ENCODE results near the gene PARVB.

The PARVB gene

DNA sequence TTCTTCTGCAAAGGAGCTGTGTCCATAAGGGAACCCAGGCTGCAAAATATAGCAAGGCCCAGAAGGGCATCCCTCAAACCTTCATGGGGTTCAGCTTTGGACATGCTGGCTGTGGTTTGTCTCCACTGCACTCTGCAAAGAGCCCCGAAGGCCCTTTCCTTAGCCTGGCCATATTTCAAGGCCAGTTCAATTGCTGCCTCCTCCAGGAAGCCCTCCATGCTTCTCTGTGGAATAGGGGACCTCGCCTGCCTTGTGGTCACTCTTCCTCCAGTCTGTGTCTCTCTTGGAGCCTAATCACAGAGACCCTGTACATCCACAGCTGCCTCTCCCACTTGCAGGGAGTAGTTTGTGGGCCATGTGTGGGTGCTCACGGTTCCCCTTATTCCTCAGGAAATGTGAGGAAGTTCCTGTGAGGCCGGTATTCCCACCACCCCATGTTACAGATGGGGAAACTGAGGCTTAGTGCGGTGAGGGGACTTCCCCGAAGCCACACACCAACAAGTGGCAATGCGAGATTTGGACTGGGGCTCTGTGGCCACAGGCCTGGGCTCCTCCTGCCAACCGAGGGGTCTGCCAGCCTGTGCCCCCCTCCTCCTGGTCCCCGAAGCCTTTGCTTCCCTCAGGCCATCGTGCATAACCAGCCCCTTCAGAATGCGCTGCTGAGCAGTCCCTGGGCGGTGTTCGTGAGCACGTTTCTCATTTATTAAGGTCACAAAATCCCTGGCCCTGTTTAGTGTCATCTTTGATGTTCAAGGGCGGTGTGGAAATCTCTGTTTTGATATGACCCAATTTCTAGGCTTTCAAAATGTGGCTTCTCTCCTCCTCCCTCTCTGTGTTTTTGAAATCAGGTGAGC lies 65.8 kb downstream of the PARVB start:
- DNase-seq (ENCODE audit: low spot score) = no peak

DNA sequence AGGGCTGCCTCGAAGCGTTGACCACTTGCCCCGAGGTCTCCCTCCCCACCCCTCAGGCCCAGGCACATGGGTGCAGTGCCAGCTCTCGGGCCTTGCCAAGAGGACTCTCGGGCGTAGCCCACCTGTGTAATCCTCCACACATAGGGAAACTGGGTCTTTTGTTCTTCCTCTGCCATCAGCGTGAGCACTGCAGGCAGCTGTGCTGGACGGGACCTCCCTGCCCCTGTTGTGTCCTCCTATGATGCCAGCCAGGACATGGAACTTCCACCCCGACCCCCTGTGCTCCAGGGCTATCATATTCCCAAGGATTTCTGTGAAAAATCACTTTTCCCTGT lies 66.4 kb downstream of the PARVB start:
- no peak for DNase-seq (ENCODE audit: low spot score)

DNA sequence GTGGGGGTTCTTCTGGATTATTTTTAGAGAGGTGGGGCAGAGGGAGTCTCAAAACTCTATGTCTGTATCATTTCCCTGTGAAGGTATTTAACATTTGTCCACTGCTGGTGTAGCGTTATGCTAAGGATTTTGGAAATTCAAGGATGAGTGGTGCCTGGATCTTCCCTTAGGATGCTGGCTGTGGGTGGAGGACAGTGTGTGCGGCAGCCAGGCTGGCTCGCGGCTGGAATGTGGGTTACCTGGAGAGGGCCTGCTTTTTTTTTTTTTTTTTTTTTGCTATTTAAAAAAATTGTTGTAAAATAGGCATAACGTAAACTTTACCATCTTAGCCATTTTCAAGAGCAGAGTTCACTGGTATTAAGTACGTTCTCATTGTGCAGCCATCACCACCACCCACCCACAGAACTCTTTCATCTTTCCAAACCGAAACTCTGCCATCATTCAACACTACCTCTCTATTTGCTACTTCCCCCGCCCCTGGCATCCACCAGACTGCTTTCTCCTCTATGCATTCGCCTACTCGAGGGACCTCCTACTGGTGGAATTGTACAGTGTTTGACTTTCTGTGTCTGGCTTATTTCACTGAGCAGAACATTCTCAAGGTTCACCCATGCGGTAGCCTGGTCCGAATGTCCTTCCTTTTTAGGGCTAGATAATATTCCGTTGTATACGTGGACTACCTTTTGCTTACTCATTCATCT lies 67.1 kb downstream of the PARVB start:
- DNase-seq (ENCODE audit: low spot score) = peak; percentile 49

DNA sequence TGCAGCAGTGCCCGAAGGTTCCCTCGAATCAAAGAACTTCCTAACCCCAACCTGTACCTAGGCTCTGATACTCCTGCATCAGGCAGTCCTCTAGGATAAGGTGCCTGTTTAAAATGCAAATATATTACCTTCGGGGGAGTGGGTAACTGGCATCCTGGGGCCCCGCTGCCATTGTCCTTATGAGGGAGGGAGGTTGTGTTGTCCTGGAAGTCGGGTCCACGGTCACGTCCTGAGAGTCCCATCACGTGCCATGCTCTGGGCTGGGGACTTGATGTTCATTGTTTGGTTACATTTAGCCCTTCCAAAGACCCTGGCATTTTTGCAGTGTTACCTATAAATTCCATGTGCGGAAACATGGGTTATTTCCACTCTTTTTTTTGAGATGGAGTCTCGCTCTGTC lies 67.6 kb downstream of the PARVB start:
- no peak for DNase-seq (ENCODE audit: low spot score)

DNA sequence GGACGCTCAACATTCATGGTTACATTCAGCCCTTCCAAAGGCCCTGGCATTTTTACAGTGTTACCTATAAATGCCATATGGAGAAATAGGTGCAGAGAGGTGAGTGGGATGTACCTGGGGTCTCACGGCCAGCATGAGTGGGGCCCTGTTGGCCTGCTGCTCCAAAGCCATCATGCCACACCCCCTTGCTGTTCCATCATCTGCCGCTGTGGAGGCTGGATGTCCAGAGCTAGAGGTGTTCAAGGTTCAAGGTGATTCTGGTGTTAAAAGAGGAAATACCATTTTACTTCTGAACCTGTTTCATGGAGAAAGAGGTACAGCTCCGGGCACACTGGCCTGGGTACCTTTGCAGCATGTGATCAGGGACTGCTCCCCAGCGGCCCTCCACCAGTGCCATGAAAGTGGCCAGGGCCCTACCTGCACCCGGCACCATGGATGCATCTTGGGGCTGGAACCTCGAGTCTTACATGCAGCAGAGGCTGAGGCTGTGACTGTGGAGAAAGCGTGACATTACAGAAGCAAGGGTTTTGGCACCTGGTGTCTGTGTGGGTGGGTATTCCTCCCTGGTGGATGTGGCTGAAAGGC lies 68.6 kb downstream of the PARVB start:
- DNase-seq (ENCODE audit: low spot score) = no peak

DNA sequence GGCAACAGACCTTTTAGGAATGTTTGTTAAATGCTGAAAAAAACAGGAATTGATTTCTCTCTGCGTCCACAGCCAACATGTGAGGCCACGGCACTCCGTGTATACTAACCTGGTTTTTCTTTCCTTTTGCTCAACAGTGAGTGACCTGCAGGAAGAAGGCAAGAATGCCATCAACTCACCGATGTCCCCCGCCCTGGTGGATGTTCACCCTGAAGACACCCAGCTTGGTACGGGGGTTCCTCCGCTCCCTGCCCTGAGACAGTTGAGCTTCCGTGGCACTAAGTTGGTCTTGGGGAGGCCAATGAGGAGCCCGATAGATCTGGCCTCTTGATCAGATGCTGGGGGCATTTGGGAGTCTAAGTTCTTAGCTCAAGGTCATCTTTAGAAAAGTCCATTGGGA lies 69.7 kb downstream of the PARVB start:
- no peak for DNase-seq (ENCODE audit: low spot score)

DNA sequence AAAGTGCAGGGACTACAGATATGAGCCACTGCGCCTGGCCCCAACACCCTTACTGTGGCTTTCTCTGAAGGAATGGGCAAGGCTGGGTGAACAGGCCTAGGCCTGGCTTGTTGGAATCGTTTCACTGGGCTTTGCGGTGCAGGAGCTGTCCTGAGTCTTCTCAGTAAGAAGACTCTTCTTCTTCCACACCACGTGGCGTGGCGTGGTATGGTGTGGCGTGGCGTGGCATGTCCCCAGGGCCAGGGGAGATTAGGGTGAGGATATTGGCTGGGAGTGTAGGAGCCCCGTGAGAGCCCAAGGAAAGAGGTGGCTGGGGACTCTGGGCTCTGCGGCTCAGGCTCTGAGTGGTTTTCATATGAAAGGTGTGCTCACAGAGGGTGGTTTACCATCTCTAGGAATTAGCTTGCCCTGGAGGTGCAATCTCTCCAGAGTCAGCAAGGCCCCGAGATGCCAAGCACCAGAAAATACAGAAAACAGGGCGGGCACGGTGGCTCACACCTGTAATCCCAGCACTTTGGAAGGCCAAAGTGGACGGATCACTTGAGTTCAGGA lies 70.7 kb downstream of the PARVB start:
- DNase-seq (ENCODE audit: low spot score) = no peak

DNA sequence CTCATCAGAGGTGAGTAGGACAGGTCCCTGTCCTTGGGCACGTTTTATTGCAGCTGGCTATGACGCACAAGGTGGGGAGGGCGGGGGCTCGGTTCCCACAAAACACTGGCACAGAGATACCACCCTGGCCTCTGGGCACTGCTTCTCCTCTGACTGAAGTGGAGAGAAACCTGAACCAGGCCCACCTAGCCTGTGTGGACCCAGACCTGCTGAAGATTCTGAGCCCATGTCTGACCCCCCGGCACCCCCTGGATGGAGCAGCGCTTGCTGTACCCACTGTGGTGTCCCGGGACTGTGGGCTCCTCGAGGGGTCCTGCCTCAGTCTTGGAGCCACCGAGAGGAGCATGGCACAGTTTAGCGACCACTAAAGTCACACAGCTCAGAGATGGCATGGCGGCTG lies 72.6 kb downstream of the PARVB start:
- no peak for DNase-seq (ENCODE audit: low spot score)

DNA sequence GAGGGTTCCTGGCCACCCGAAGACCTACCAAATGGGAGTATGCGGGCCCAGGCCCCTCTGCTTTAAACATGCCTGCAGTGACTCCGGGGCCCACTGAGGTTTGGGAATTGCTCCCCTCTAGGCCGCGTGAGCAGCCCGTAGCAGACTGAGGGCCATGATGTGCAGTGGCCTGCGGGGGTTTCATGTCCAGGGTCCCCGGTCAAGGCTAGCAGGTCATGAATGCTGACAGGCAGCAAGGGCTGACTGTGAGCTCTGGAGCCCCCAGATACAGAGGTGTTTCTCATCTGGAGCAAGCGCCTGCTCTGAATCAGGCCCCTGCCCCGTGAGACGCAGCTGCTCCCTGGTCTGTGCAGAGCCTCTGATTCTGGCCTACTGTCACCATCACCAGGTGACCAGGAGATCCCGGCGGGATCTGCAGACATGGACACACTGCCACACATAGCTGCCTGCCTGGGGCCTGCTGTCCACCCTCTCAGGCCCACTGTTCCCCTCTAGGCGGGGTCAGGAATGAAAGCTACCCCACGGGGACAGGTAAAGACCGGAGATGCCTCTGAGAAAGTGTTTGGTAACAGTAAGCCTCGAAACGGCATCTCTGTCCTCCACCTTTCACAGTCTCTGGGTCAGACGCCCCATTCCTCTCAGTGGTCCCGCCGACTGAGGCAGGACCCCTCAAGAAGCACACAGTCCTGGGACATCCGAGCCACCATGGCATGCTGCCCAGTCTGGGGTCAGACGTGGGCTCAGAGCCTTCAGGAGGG lies 73.3 kb downstream of the PARVB start:
- no peak for DNase-seq (ENCODE audit: low spot score)

DNA sequence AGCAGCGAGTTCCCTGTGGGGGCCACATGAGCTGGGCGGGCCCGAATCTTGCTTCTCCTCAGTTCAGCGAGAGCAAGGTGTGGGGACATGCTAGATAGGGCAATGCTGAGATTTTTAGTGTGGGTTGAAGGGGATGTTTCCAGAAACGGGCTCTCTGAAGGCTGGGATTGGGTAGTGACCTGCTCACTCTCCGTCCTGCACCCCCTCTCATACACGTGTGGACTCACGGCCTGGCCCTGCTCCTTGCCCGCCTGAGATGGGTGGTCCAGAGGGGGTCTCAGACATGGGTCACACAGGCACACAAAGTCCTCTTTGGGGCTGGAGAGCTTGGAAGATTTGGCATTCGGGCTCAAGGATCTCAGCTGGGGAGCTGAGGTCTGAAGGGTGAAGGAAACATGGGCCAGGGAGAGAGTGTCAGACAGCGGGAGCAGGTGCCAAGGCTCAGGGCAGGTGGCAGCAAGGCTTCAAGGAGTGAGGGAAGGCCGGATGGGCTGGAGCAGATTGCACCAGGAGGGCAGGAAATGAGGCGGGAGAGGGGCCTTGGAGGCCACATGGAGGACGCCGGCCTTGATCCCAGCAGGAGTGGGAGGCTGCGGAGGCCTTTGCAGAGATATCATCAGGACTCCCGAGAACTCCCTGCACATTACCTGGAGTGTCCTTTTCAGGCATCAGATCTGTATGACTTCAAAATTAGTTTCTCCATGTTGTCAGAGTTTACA lies 74.1 kb downstream of the PARVB start:
- DNase-seq (ENCODE audit: low spot score) = no peak

DNA sequence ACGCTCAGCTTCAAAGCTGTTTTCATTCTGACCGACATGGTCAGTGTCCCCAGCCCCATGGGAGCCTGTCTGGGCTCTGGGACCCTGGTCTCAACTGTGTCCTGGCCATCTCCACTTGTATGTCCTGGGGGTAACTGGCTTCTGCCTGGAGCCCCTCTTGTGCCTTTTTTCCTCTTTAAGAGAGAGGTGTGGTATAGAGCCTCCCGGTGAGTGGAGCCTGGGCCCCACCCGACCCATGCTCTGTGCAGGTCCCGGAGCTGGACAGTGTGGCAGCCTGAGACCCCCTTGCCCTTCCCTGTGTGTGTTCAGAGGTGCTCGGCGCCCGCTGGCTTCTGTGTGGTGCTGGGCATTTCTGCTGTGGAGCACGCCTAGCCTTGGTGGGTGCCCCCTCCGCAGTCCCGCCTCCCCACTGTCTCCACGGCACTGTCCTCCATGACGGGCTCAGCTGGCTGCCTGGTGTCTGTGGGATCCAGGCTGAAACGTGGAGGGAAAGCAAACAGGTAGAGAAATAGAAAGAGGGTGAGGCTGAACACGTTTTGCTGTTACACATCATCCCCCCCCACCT lies 74.9 kb downstream of the PARVB start:
- DNase-seq (ENCODE audit: low spot score) = no peak

DNA sequence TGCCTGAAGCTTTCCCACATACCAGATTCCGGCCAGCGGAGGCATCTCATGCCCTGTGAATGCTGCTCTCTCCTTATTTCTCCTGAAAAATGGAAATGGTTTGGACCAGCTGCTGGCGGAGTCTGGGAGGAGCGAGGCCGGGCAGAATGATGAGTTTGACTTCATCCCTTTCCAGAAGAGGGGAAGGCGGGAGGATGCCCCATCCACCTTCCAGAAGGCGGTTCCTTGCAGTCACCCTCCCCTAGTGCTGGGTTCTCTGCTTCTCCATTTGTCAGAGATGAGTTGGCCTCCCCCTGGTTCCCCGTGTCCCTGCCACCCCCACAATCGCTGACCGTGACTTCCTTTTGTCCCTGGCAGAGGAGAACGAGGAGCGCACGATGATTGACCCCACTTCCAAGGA lies 75.6 kb downstream of the PARVB start:
- DNase-seq (ENCODE audit: low spot score) = no peak

DNA sequence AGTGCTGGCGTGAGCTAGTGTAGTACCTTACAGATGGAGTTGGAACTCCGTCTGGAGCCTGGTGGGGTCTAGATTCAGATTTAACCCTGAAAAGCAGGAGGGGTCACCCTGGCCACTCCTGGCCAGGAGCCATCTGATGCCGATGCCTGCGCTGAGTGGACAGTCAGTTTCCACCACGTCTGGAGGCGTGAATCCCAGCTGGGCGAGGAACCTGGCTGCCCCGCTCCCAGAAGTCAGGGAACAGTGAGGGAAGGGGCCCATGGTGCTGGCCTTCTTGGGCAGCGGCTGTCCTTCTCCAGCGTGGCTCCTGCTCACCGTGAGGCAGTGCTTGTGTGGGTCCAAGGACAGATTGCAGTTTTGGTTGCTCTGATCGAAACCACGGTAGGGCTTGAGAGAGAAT lies 76.3 kb downstream of the PARVB start:
- no peak for DNase-seq (ENCODE audit: low spot score)

DNA sequence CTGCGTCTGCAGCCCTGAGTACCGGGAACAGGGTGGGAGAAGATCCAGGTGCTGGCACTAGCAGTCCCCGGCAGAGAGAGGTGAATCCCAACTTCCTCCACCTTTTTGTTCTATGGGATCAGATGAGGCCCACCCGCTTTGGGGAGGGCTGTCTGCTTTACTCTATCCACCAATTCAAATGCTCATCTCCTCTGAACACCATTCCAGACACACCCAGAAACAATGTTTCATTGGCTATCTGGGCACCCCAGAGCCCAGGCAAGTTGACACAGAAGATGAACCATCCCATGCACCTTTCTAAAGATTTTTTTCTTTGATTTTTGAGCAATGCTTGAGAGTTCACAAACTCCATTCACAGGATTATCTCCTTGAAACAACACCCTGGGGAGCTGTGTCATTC lies 78.0 kb downstream of the PARVB start:
- DNase-seq (ENCODE audit: low spot score) = no peak

DNA sequence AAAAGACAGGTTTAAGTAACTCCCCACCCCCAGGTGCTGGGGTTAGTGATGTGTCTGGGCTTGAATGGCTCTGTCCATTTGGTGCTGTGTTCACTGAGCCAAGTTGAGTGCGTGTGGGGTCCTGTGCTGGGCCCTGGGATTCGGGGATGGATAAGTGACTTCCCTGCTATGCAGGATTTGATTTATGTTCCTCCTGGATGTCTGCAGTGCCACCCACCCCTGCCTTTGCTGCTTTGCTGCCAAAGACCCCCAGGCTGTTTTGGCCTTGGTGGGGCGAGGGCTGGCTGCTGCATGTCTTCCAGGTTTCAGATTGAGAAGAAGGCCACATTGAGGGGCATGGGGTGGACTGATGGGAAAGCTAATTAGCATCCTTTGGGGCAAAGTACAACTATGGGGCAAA lies 78.8 kb downstream of the PARVB start:
- DNase-seq (ENCODE audit: low spot score) = no peak

DNA sequence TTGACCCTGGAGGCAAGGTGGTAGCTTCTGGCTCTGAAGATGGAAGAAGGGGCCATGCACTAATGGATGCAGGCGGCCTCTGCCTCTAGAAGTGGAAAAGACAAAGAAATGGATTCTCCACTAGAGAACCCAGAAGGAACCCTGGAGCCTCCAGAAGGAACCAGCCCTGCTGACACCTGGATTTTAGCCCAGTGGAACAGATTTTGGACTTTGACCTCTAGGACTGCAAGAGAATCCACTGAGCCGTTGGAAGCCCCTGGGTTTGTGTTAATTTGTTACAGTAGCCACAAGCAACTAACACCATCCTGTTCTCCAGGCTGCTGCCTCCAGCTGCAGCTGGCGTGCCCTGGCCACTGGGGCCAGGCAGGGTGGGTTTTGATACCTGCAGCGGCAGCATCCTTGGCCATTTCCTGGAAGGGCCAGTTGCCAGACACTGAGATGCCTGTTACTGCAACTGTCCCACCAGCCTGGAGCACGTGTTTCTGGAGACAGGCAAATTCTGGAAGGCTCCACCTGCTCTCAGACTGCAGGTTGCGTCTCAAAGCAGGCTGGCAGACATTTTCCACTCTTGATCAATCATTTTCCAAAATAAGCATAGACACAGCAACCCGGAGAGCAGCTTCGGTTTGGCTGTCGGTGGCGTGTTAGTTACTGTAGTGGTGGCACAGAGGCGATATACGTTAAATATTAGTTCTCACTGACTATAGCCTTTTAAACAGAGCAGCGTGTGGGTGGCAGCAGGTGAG lies 79.8 kb downstream of the PARVB start:
- no peak for DNase-seq (ENCODE audit: low spot score)

DNA sequence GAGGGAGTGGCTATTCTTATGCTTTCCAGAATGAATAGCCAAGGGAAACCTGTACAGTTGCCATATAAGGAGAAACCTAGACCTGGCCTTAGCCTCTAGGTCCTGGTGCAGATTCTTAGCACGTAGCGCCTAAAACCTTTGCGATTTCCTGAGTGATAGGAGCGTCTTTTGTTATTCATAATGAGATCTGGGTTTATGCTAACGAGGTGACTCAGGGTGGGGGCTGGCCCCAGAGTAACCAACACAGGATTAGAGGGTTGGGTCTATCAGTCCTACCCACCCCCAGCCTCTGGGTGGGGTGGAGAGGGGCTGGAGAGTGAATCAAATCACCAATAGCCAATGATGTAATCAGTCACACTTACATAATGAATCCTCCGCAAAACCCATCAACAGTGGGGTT lies 83.2 kb downstream of the PARVB start:
- no peak for DNase-seq (ENCODE audit: low spot score)

DNA sequence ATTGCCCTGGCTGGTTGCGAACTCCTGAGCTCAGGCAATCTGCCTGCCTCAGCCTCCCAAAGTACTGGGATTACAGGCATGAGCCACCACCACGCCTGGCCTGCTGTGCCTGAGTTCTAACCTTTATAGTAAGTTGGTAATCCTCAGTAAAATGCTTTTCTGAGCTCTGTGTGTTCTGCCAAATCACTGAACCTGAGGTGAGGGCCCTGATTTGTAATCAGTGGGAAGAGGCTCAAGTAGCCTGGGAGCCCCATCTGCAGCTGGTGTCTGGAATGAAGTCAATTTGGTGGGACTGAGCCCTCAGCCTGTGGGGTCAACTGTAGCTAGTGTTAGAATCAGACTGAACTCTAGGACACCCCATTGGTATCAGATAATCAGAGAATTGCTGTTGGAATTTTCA lies 84.0 kb downstream of the PARVB start:
- no peak for DNase-seq (ENCODE audit: low spot score)

DNA sequence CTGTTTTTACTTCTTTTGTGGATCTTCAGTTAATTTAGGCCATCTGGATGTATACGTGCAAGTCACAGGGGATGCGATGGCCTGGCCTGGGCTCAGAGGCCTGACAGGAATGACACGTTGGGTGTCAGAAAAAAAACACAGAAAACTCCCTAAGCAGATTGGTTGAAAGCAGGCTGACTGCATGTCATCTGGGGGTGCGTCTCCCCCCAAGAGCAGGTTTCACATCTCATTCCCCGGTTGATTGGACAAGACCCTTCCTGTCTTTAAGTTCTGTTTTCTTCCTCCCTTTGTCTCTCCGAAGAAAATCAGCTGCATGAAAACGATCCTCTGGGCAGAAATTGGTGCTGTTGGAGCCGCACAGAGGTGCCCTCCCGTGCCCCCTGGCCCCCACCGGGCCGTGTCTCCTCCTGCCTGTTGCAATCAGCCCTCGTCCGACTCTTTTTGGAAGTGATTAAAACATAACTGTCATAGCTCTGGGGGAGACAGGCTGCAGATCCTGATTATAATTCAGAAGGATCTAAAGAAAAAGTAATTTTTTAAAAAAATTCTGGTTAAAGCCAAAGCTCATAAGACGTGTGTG lies 84.8 kb downstream of the PARVB start:
- DNase-seq (ENCODE audit: low spot score) = no peak

DNA sequence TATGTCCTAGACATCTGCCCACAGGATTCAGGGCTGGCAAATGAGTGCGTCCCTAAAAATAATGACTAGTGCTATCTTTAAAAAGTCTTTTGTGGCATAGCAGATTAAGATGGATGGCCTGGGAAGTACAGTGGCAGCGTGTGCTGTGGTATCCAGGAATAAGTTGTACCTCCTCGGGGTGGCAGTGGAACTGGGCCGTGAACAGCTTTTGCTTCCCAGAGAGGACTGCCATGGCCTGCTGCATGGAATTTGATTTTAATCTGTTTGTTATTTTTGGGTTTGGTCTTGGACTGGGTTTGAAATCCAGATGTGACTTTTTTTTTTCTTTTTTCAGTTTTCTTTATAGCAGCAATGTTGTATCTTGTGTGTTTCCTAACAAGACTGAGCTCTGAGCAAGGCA lies 85.3 kb downstream of the PARVB start:
- no peak for DNase-seq (ENCODE audit: low spot score)
